HCT116 (cell line): ENCODE data around the gene PPP1R15A.

Source experiments
- CTCF ChIP-seq, 3 experiments: fragments of 200-600 bp in 1 of 3; sonication (generic) in 1 of 3; IDR thresholded peaks in 2 of 3; conservative IDR thresholded peaks in 1 of 3; 2 replicates each; pipeline ENCODE4 v1.5.1; 2012 to 2017; ENCODE audit warnings: low read depth in 2 of 3, low read length in 2 of 3, antibody characterized with exemption in 1 of 3, borderline replicate concordance in 1 of 3, control low read depth in 1 of 3, mild to moderate bottlenecking in 1 of 3, mixed read lengths in 1 of 3, mixed run types in 1 of 3, moderate library complexity in 1 of 3; ENCODE audit not compliant: insufficient read depth in 1 of 3
- EGR1 ChIP-seq: IDR thresholded peaks from 2 replicates; pipeline ENCODE4 v1.6.1; 2012; ENCODE audit warnings: low read depth
- EZH2 ChIP-seq: fragments of 200-600 bp; sonication (generic); IDR thresholded peaks from 2 replicates; pipeline ENCODE4 v1.6.1; 2017; ENCODE audit warnings: antibody characterized with exemption, mixed run types
- EZH2phosphoT487 ChIP-seq: fragments of 200-600 bp; IDR thresholded peaks from 2 replicates; pipeline ENCODE4 v1.6.1; 2018; ENCODE audit warnings: antibody characterized with exemption, borderline replicate concordance
- MAX ChIP-seq: IDR thresholded peaks from 2 replicates; pipeline ENCODE4 v1.6.1; 2012
- POLR2A ChIP-seq: IDR thresholded peaks from 2 replicates; pipeline ENCODE4 v1.7.0; 2011; ENCODE audit warnings: borderline replicate concordance; ENCODE audit not compliant: insufficient read depth, insufficient read length; ENCODE audit errors: extremely low read depth
- POLR2AphosphoS5 ChIP-seq: IDR thresholded peaks from 2 replicates; pipeline ENCODE4 v1.6.1; 2011; ENCODE audit warnings: mild to moderate bottlenecking, low read depth, low read length, moderate library complexity
- RAD21 ChIP-seq: IDR thresholded peaks from 2 replicates; pipeline ENCODE4 v1.6.1; 2012; ENCODE audit warnings: low read depth, mild to moderate bottlenecking

GRCh38 chr19:48870048-48870447 lies 2.2 kb upstream of the PPP1R15A start:
- TF ChIP-seq CTCF (IDR thresholded peaks at IDR 0.05 in 2 of 3, conservative IDR thresholded peaks at IDR 0.05 in 1 of 3; ENCODE audit: borderline replicate concordance in 1 of 3, insufficient read depth in 1 of 3, low read depth in 2 of 3, low read length in 2 of 3), result no peak
- TF ChIP-seq MAX, result no peak
- no peak for TF ChIP-seq RAD21
- TF ChIP-seq POLR2A, result no peak
- TF ChIP-seq EZH2, result no peak
- TF ChIP-seq POLR2AphosphoS5, result no peak
- no peak for TF ChIP-seq EZH2phosphoT487
- TF ChIP-seq EGR1, result no peak
